GM18498 (cell line): Measurements from ENCODE around the gene GHR.

ENCODE experiments used
- ATAC-seq: cut with Tn5 transposase; IDR thresholded peaks from one replicate; pipeline ENCODE4 v1.9.1; 2021; ENCODE audit warnings: mild to moderate bottlenecking, moderate library complexity; ENCODE audit not compliant: unreplicated experiment

Gene GHR

DNA sequence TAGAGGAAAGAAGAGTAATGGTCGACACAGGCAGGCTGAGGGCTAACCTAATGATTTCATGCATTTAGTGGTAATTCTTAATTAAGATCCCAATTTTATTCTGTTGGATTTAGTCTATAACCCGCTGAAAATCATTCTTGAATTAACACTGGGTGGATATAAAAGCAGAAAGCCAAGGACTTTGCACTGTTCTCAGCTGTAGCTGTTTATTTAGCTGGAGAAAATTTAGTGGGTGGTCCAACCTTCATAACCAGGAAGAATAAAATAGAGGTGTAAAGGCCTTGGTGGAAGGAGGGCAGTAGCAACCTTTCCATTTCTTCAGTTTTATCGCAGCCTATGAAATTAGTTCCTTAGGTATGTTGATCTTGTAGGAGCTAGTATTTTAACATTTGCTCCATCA, 92.3 kb downstream of the GHR start:
- ATAC-seq = no peak

DNA sequence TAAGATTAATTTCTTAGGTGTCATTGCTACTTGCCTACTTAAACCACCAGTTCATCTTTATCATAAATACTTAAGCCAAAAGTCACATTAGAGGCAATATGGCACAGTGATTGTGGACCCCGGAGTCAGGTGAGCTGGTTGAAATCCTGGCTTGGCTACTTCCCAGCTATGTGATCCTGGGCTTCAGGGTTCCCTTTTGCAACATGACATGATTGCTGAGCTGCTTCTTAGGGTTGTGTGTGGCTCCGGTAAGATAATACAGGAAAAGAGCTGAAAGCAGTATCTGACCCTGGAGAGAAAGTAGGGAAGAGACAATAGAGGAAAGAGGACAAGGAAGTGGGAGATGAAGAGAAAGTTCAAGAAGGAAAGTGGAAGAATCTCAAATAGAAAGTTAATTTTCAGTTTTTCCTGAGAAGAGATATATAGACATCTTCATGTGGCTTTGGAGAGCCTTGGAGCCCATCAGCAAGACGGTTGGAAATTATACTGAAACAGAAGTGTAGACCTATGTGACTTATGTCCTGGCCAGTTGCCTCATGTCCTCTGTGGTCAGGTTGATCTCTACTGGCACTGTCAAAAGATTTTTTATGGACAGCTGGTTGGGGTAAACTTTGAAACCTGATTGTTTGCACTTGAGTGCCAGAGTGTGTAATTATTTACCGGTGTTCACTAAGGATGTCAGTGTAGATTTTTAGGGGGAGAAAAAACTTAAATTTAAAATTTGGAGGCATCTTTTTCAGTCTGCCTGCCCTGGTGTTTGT, 93.2 kb downstream of the GHR start:
- no peak for ATAC-seq

DNA sequence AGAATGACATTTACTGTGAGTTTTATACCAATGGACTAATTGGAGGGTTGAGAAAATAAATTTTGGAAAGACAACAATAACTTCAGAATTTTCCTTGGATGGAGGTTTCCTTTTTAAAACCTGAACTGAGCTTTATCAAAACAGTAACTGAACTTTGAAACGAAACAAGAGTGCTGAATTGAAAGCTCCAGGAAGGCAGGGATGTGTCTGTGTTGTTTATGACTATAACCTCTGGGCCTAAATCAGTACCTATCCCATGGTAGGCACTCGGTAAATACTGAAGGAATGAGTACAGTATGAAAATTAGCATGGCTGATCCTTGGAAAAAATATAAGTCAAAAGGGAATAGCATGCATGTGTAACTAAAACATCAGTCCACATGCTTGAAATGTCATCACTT, 93.9 kb downstream of the GHR start:
- ATAC-seq = no peak

DNA sequence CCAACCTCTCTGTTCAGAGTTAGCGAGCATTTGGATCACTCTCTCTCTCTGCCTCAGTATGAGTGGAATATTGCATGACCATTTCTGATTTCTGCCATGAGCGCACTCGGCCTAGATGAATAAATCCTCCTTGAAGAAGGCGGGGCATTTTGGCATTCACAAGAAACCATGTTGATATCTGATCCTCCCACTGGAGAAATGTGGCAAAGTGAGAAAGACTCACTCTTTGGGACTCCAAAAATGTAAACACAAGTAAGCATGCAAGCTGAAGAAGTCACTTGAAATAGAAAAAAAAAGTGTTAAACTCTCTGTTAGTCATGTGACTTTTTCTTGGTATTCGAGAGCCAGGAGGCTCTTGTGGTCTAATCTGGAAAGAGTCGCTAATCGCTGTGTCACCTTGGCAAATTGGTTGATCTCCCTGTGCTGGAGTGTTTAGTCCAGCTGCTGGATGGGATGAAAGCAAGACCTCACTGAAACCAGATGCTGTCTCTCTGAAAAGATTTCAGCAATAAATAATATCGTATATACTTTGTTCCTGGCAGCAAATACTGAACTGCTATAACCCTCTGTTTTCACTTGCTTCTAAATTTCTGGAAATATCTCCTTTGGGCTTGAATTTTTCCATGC, 95.5 kb downstream of the GHR start:
- ATAC-seq = no peak

DNA sequence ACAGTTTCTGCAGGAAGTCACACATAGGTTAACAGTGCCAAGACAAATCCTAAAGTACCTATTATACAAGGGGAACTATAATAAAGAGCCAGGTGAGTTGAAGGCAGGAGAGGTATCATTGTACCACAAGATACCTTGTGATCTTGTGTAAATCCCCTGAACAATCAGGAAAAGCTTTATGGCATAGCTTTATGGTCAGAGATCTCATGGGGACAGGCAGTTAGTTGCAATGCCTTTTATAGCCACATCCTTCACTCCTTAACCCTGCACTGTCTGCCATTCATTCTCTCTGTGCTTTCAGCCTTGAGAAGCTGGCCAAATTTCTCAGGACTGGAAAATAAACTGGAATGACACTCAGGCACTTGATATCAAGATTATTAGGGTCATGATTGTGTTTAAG, 97.0 kb downstream of the GHR start:
- no peak for ATAC-seq

DNA sequence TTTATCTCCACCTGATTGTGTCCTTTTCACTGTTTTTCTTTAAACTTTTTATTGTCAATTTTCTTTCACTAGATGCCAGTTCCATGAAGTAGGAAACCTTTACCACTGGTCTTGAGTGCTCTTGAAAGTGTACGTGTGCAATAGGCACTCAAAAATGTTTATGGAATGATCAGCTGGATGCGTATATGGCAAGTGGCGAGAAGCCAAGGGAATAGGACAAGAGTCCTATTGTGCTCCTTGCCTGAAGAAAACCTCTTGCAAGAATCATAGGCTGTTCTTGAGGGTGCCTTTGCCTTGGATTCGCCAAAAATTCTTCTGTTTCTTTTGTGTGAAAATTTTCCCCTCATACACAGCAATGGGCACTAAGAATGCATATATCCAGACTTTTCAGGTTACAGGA, 97.7 kb downstream of the GHR start:
- ATAC-seq = no peak

DNA sequence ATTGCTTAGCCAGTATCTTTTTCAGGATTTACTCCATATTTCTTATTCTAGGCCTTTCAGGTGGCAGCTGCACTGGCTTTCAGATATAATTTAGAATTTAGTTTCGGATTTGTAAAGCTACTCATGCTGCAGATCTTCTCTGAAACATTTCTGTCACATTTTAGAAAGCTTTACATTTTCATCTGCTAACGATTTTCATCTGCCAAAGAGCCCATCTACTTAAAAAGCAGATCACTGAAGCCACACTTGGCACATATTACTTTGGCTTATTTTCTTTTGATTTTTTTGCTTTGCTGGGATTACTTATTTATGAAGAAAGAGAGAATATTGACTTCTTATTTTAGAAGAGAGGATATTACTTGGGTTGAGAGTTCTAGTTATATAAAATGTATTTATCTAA, 98.2 kb downstream of the GHR start:
- no peak for ATAC-seq

DNA sequence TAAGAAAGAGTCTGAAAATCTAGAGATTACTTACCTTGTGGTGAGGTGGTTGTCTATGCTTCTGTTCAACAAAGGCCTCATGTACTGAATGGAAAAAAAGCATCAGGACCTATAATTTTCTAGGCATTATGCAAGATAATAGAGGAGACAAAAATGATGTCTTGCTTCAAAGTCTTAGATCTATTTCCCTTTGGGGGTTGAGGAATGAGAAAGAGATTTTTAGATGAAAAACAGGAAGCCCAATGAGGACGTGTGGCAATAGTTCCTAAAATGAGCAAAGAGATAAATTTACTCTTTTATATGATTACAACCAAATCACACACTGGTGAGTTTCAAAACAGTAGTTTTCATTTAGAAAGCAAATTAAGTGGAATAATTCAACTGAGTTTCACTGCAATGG, 99.5 kb downstream of the GHR start:
- ATAC-seq = no peak

DNA sequence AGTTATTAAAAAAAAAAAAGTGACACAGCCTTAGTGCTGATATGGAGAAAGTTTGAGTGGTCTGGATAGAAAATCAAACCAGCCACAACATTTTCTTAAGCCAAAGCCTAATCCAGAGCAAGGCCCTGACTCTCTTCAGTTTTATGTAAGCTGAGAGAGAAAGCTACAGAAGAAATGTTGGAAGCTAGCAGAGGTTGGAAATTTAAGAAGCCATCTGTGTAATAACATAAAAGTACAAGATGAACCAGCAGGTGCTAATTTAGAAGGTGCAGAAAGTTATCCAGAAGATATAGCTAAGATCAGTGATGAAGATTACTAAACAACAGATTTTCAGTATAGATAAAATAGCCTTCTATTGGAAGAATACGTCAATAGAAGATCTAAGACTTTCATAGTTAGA, 102.9 kb downstream of the GHR start:
- ATAC-seq = no peak

DNA sequence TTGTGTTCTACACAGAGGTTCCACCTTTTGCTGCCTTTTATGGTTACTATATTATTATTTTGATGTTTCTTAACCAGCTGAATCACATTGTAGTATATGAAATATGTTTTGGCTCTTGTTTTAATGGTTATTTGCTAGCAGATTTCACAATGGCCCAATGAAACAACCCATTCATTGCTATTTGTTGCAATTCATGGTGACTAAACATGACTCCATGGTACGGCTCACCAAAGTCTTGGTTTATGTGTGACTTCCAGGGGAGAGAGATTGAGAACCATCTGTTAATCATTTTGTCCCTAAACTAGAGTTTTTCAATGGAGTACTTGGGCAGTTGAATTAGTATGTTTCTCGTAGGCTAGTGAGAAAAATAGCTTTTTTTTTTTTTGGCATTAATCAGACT, 108.4 kb downstream of the GHR start:
- no peak for ATAC-seq

DNA sequence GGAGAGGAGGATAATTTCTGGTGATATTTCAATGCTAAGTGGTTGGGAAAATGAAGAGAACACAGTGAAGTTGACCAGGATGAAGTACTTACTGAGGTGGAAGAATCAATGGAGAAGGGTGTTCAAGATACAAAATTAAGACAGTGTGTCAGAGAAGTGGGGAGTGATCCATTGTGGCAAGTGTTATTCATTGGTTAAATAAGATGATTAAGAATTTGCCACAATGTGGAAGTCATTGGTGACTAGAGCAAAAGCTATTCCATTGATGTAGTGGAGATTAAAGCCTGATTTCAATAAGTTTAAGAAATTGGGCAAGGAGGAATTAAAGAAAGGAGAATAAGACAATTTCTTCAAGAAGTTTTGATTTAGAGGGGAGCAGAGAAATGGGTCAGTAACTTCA, 118.9 kb downstream of the GHR start:
- ATAC-seq = no peak

DNA sequence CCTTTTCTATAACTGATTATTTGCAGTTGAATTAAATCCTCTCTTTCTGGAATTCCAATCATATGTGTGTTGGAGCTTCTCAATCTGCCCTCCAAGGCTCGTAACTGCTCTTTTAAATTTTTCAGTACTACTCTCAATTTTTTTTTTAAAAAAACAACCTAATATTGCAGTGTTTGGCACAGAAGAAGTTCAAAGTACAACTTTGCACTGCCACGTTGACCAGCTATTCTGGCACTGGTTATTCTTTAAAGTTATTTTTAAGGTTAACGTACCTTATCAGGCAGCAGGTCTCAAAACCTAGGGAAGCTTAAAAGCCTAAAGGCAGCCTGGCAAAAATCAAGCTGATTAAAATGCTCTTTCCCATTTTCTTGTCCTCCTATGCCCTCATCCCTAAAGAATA, 120.5 kb downstream of the GHR start:
- no peak for ATAC-seq

DNA sequence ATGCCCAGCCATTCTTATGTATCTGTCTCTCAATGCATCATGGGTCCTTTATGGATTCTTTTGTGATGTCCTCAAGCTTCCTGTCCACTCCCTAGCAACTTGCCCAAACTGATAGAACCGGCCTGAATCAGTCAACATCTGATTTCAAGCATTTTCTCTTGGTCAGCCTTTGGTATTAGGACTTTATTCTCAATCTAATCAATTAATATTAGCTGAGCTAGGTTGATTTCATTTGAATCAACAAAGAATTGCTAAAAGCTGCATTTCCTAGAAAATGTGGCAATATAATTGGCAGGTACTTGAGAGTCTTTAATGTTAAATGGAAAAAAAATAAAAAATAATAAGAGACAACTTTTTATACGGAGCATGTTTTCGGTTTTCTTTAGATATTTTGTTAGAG, 121.8 kb downstream of the GHR start:
- no peak for ATAC-seq

DNA sequence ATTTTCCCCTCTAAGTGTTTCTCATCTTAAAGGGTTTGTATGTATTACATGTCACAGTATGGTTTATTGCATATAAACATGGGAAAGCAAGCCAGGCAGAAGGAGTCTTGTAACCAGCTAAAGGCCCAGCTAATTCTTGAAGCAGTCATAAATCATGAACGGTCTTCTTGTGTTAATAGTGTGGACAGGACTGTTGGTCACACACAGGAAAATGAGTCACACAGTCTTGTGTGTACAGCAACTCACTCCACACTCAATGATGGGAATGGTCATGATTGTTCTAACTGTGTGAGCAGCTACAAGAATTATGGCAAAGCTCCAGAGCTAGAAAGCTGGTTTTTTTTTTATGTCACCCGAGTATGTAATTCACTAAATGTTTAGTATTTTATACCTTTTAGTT, 123.9 kb downstream of the GHR start:
- no peak for ATAC-seq

DNA sequence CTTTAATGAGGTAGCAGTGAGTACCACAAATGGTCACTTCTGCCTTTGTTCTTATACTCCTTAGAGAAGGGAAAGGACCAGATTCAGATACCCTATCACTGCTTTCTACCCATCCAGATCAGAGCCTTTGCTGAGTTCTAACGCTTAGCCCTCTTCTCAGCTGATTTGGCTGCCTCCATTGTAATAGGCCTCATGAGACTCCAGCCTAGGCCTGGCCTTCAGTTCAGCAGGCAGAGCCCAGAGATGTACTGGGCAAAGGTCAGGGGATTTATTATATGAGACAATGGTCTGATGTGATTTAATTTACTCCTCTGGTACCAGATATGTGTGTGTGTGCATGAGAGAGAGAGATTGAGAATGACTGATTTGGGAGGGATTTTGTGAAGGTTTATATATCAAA, 124.7 kb downstream of the GHR start:
- ATAC-seq = no peak

DNA sequence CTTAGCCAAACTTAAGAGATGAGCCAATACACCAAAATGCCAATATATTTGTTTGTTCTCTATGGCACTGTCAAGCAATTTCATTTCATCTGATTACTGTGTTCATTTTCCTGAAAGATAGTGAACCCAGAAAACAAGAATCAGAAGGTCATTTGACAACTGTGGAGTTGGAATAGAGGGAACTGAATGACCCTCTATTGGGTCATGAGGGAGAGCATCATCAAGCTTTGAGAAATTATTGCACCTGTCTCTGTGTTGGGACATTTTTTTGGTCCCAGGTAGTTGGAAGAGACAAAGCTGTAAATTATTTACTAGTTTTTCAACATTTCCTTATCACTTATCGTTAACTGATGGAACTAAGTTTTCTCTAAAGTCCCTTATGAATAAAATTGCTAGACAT, 129.4 kb downstream of the GHR start:
- no peak for ATAC-seq

DNA sequence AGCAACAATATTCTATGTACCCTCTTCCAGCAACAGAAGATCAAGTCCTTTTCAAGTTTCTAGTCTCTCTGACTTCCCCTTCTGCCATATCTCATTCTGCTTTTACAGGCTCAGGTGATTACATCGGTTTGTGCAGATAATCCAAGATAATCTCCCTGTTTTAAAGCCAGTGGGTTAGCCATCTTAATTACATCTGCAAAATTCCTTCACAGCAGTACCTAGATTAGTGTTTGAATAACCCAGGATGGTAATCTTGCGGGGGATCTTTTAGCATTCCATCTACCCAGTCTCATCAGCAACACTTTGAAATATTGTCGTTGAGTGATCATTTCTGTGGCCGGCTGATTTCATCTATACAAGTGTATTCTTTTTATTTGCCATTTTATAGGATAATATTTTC, 130.2 kb downstream of the GHR start:
- ATAC-seq = no peak

DNA sequence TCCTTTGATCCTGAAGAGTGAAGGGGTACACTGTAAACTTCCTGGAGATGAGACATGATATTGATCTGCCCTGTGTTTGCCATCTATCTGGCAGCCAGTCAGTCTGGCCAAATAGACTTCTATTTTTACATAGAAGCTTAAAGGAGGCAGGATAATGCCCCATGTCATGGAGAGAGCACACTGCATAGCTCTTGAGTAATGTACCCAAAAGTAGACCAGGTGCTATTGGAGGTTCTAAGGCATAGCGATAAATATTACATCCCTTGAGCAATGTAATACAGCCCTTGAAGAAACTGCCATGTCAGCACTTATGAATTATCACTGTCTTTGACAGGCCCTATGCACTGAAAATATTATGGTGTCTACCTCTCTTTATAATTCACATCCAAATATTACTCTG, 131.8 kb downstream of the GHR start:
- no peak for ATAC-seq

DNA sequence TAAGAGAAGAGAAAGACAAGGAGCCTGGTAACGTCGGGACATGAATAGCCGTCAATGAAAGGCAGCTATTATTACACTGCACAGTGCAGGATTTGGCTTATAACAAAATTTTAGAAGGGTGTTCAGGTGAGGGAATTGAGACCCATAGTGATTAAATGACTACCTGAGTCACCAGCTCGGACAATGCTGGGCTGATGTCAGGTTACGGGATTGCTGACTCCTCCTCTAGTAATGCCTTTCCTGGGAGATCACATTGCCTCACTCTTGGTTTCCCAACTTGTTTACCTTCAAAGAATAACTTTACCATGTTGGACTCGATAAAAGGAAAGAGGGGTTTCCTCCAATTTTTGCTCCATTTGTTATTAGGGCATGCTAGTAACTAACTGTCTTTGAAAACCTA, 132.6 kb downstream of the GHR start:
- no peak for ATAC-seq

DNA sequence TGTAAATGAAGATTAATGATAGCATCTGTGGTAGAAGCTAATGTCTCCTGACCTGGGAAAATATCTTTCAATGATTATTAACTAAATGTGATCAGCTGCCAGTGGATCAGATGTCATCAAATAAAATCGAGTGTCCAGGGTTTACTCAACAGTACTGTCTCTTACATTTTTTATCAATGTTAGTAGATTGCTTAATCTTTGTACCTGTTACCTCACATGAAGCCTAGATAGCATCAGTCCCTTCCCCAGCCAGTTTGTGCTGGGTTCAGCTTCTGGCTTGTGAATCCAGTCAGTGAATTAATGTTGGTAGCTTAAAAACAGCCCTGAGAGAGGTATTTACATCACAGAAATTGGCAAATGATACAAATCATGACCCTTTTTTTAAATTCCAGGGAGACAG, 134.4 kb downstream of the GHR start:
- ATAC-seq = no peak

DNA sequence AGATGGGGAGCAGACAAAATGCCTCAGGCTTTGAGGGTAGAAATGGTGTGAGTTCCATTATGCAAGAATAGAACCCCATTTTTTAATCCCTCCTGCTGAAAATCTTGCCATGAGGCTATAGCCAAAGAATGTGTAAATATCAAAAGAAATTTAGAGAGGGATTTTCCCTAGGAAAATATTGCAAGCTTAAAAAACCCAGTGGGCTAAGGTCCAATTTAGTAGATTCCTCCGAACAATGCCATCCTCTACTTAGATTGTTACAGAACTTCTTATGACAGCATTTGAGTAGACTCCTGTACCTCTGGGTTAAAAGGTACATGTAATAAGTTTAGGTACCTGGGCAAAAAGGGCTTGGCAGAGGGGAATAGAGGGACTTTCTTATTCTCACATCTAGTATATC, 138.4 kb downstream of the GHR start:
- no peak for ATAC-seq

DNA sequence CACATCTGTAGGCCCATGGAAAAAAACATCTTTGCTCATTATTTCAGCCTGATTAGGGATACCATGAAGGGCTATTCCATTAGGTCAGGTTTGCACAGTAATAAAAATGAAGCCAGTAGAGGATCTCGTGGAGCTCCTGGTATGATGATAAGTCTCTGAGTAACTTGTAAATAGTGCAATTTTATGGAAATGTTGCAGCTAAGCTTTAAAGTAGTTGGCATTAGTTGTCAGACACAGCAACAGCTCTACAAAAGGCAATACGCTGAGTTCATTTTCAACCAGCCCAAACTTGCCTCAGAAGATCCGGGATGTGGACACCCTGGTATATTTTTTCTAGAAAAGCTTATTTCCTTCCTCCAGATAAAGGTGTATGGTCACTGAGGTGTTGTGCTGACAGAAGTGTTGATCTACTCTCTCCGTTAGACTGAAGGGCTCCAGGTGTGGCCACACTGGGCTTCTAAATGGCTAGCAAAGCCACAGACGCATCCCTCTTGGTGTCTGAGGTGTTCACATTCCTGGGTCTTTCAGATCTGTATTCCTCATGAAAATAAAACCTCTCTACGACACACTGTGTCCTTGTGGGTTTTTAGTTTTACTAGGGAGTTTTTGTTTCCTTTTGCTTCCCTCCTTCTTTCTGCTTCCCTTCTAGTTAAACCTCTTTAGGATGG, 141.6 kb downstream of the GHR start:
- no peak for ATAC-seq
